Skeletal muscle tissue (tissue), 4 donors: ENCODE results near the gene CDH23. TPM values are rescaled to one million over a fixed set of nuclear protein-coding genes. Genes with fewer than 3 reads are reported as not detected.

Experiments used
- H3K27ac ChIP-seq: one replicate; pipeline ENCODE4 v1.7.0; 2013; ENCODE audit warnings: mild to moderate bottlenecking, low read depth, low read length, inconsistent platforms
- H3K27me3 ChIP-seq, 3 donors: one replicate each; pipeline ENCODE4 v1.7.0; 2013; ENCODE audit warnings: low read length in 3 of 3; ENCODE audit not compliant: control insufficient read depth in 3 of 3, insufficient read depth in 3 of 3
- H3K36me3 ChIP-seq, 3 donors: one replicate each; pipeline ENCODE4 v1.7.0; 2013; ENCODE audit warnings: low read length in 3 of 3; ENCODE audit not compliant: control insufficient read depth in 3 of 3, insufficient read depth in 3 of 3
- H3K4me1 ChIP-seq, 3 donors: one replicate each; pipeline ENCODE4 v1.7.0; 2013; ENCODE audit warnings: low read length in 3 of 3, mild to moderate bottlenecking in 3 of 3; ENCODE audit not compliant: control insufficient read depth in 3 of 3, insufficient read depth in 3 of 3
- H3K4me3 ChIP-seq, 3 donors: one replicate each; pipeline ENCODE4 v1.7.0; 2013; ENCODE audit warnings: low read length in 3 of 3
- H3K9ac ChIP-seq, 3 donors: one replicate each; pipeline ENCODE4 v1.7.0; 2013; ENCODE audit warnings: low read length in 3 of 3, mild to moderate bottlenecking in 3 of 3, moderate library complexity in 2 of 3, low read depth in 1 of 3
- H3K9me3 ChIP-seq, 3 donors: one replicate each; pipeline ENCODE4 v1.7.0; 2013; ENCODE audit warnings: low read length in 3 of 3; ENCODE audit not compliant: control insufficient read depth in 3 of 3
- total RNA-seq: library from RNA; depleted of rRNA; stranded (reverse); fragments of >200 nt; gene quantifications from one replicate; pipeline ENCODE4 v1.2.3, GENCODE V29; 2014
- donor health status: Osteomylitis.

Gene CDH23
- total RNA-seq, 1 donor from 2014 or later = 3.7 TPM

GRCh38 chr10:71486484-71487114 is 89.9 kb downstream of the CDH23 start:
- no peaks in the 10 kb centered on the region for H3K36me3 ChIP-seq
- H3K4me3 ChIP-seq = no peak overlapping the region
- peaks cover 0 to 7% (median 0%) of the 10 kb centered on the region in 3 donors for H3K27me3 ChIP-seq
- peaks cover 0 to 6% (median 0%) of the 10 kb centered on the region in 3 donors for H3K4me1 ChIP-seq
- no peak overlapping the region for H3K9ac ChIP-seq
- H3K9me3 ChIP-seq = peaks cover 0 to 10% (median 0%) of the 10 kb centered on the region in 3 donors
- H3K27ac ChIP-seq = no peak overlapping the region

- Histone ChIP-seq H3K4me1 (peaks cover 0 to 6% (median 0%) of the 10 kb centered on the region in 3 donors), H3K9me3 (peaks cover 0 to 10% (median 0%) of the 10 kb centered on the region in 3 donors), H3K4me3 (no peak overlapping the region), H3K9ac (no peak overlapping the region), H3K27me3 (peaks cover 0 to 7% (median 0%) of the 10 kb centered on the region in 3 donors), H3K27ac (no peak overlapping the region), H3K36me3 (no peaks in the 10 kb centered on the region)
Observed at GRCh38 chr10:71487726-71488125, 91.0 kb downstream of the CDH23 start.

- H3K4me1 ChIP-seq = peaks cover 0 to 2% (median 0%) of the 10 kb centered on the region in 3 donors
- H3K9me3 ChIP-seq = peaks cover 0 to 10% (median 0%) of the 10 kb centered on the region in 3 donors
- H3K36me3 ChIP-seq = no peaks in the 10 kb centered on the region
- H3K4me3 ChIP-seq = no peak overlapping the region
- H3K9ac ChIP-seq = no peak overlapping the region
- H3K27ac ChIP-seq = no peak overlapping the region
- peaks cover 0 to 6% (median 0%) of the 10 kb centered on the region in 3 donors for H3K27me3 ChIP-seq
Observed at GRCh38 chr10:71489077-71489476, 92.4 kb downstream of the CDH23 start.

GRCh38 chr10:71492872-71493271 is 96.2 kb downstream of the CDH23 start:
- Histone ChIP-seq H3K27me3 (peaks cover 0 to 3% (median 0%) of the 10 kb centered on the region in 3 donors), H3K4me3 (no peak overlapping the region), H3K9ac (no peak overlapping the region), H3K4me1 (peaks cover 6 to 7% (median 6%) of the 10 kb centered on the region in 3 donors), H3K27ac (no peak overlapping the region), H3K36me3 (no peaks in the 10 kb centered on the region), H3K9me3 (peaks cover 0 to 10% (median 0%) of the 10 kb centered on the region in 3 donors)

GRCh38 chr10:71493741-71494140 is 97.0 kb downstream of the CDH23 start:
- Histone ChIP-seq H3K36me3 (no peaks in the 10 kb centered on the region), H3K27ac (no peak overlapping the region), H3K4me3 (no peak overlapping the region), H3K27me3 (peaks cover 0 to 7% (median 0%) of the 10 kb centered on the region in 3 donors), H3K4me1 (peaks cover 7 to 10% (median 8%) of the 10 kb centered on the region in 3 donors), H3K9me3 (peaks cover 0 to 6% (median 0%) of the 10 kb centered on the region in 3 donors), H3K9ac (no peak overlapping the region)

GRCh38 chr10:71494476-71494875 is 97.8 kb downstream of the CDH23 start:
- Histone ChIP-seq H3K36me3 (no peaks in the 10 kb centered on the region), H3K4me3 (no peak overlapping the region), H3K9ac (no peak overlapping the region), H3K27ac (no peak overlapping the region), H3K27me3 (peaks cover 0 to 7% (median 0%) of the 10 kb centered on the region in 3 donors), H3K9me3 (no peaks in the 10 kb centered on the region), H3K4me1 (peaks cover 7 to 10% (median 8%) of the 10 kb centered on the region in 3 donors)

GRCh38 chr10:71494980-71495381 is 98.3 kb downstream of the CDH23 start:
- Histone ChIP-seq H3K9me3 (no peaks in the 10 kb centered on the region), H3K4me3 (no peak overlapping the region), H3K4me1 (peaks cover 7 to 10% (median 8%) of the 10 kb centered on the region in 3 donors), H3K36me3 (no peaks in the 10 kb centered on the region), H3K27me3 (peaks cover 0 to 7% (median 0%) of the 10 kb centered on the region in 3 donors), H3K27ac (no peak overlapping the region), H3K9ac (no peak overlapping the region)

GRCh38 chr10:71496927-71497762 is 100.4 kb downstream of the CDH23 start:
- H3K36me3 ChIP-seq = no peaks in the 10 kb centered on the region
- H3K27ac ChIP-seq = no peak overlapping the region
- peaks cover 7 to 10% (median 8%) of the 10 kb centered on the region in 3 donors for H3K4me1 ChIP-seq
- H3K27me3 ChIP-seq = peaks cover 0 to 4% (median 0%) of the 10 kb centered on the region in 3 donors
- no peaks in the 10 kb centered on the region for H3K9me3 ChIP-seq
- H3K9ac ChIP-seq = no peak overlapping the region
- H3K4me3 ChIP-seq = no peak overlapping the region

GRCh38 chr10:71497763-71498326 is 101.1 kb downstream of the CDH23 start:
- no peak overlapping the region for H3K9ac ChIP-seq
- H3K4me3 ChIP-seq = no peak overlapping the region
- H3K36me3 ChIP-seq = no peaks in the 10 kb centered on the region
- H3K27me3 ChIP-seq = peaks cover 0 to 4% (median 0%) of the 10 kb centered on the region in 3 donors
- H3K4me1 ChIP-seq = peaks cover 7 to 10% (median 8%) of the 10 kb centered on the region in 3 donors
- no peak overlapping the region for H3K27ac ChIP-seq
- no peaks in the 10 kb centered on the region for H3K9me3 ChIP-seq
